ENCODE data around the gene BAIAP2. TPM values are rescaled to one million over a fixed set of nuclear protein-coding genes. Genes with fewer than 3 reads are reported as not detected.
A peak's percentile ranks its signal among the peaks of the same experiment; 100 is the strongest.

The BAIAP2 gene
- total RNA-seq, 3 donors from 2014 or later: 21.0 to 47.0 (median 37.6) TPM

GRCh38 chr17:81081222-81082176 lies 46.5 kb downstream of the BAIAP2 start:
- intact Hi-C loops (cut with DNase I; ENCODE audit: low total_unique reads): loop anchor here (5.0 kb wide), 1 partner anchor 299 kb away; no protein-coding TSS in a partner anchor
- Histone ChIP-seq H3K27ac (peak overlapping the region; percentile 83 to 93), H3K27me3 (no peaks in the 10 kb centered on the region), H3K4me1 (peaks cover 7 to 10% of the 10 kb centered on the region in 2 donors), H3K4me3 (no peak overlapping the region), H3K36me3 (no peaks in the 10 kb centered on the region), H3K9me3 (no peaks in the 10 kb centered on the region)
- DNase-seq (ENCODE audit: low spot score in 2 of 2): no peak
- TF ChIP-seq POLR2AphosphoS5 (IDR thresholded peaks at IDR 0.05): no peak
- TF ChIP-seq, protein P1, sequence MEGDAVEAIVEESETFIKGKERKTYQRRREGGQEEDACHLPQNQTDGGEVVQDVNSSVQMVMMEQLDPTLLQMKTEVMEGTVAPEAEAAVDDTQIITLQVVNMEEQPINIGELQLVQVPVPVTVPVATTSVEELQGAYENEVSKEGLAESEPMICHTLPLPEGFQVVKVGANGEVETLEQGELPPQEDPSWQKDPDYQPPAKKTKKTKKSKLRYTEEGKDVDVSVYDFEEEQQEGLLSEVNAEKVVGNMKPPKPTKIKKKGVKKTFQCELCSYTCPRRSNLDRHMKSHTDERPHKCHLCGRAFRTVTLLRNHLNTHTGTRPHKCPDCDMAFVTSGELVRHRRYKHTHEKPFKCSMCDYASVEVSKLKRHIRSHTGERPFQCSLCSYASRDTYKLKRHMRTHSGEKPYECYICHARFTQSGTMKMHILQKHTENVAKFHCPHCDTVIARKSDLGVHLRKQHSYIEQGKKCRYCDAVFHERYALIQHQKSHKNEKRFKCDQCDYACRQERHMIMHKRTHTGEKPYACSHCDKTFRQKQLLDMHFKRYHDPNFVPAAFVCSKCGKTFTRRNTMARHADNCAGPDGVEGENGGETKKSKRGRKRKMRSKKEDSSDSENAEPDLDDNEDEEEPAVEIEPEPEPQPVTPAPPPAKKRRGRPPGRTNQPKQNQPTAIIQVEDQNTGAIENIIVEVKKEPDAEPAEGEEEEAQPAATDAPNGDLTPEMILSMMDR (IDR thresholded peaks at IDR 0.05): no peak
- TF ChIP-seq POLR2A (IDR thresholded peaks at IDR 0.05): no peak

GRCh38 chr17:81082177-81083073 lies 47.5 kb downstream of the BAIAP2 start:
- Histone ChIP-seq H3K27me3 (no peaks in the 10 kb centered on the region), H3K4me3 (no peak overlapping the region), H3K36me3 (no peaks in the 10 kb centered on the region), H3K27ac (peak overlapping the region; percentile 83 to 93), H3K9me3 (no peaks in the 10 kb centered on the region), H3K4me1 (peaks cover 7 to 10% of the 10 kb centered on the region in 2 donors)
- TF ChIP-seq POLR2A (IDR thresholded peaks at IDR 0.05) (no peak), POLR2AphosphoS5 (IDR thresholded peaks at IDR 0.05) (no peak)
- TF ChIP-seq, protein P1 (IDR thresholded peaks at IDR 0.05): no peak
- intact Hi-C loops (cut with DNase I; ENCODE audit: low total_unique reads): loop anchor here (5.0 kb wide), 1 partner anchor 300 kb away; no protein-coding TSS in a partner anchor
- DNase-seq (ENCODE audit: low spot score in 2 of 2): peak; percentile 56 to 65

DNA sequence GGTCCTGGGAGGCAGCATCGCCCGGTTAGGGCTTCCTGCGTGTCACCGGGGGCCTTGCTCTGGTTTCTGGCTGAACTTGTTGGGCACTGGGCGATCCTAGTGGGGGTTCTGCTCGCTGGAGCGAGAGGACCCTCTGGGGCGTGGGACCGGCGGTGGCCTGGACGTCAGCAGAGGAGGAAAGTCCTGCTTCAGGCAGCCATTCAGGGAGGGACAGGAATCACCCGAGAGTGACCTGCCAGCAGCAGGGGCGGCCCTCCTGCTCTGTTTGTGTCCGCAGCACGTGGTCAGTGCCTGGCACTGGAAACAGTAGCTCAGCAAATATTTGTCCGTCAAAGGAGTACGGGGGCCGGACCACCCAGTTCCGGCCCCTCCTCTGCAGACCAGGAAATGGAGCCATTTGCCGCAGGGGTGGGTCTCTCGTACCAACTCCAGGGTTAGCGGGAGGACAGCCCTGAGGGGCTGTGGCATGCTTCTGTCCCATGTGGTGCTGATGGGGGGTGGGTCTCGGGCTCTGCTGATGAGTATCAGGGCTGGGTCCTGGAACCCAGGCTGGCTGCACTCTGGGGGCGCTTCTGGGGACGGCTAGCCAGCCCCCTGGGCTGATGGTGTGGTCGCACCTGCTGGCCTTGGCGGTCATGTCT lies 48.3 kb downstream of the BAIAP2 start:
- peak overlapping the region; percentile 83 to 93 for H3K27ac ChIP-seq
- H3K27me3 ChIP-seq: no peaks in the 10 kb centered on the region
- TF ChIP-seq POLR2A (IDR thresholded peaks at IDR 0.05) (no peak), POLR2AphosphoS5 (IDR thresholded peaks at IDR 0.05) (peak in 1 of 3 donors; percentile 31)
- TF ChIP-seq, protein P1 (IDR thresholded peaks at IDR 0.05): no peak
- H3K36me3 ChIP-seq: no peaks in the 10 kb centered on the region
- peaks cover 7 to 10% of the 10 kb centered on the region in 2 donors for H3K4me1 ChIP-seq
- intact Hi-C loops (cut with DNase I; ENCODE audit: low total_unique reads): loop anchor here (5.0 kb wide), 1 partner anchor 301 kb away; no protein-coding TSS in a partner anchor
- H3K9me3 ChIP-seq: no peaks in the 10 kb centered on the region
- H3K4me3 ChIP-seq: peak overlapping the region in 1 of 3 donors; percentile 17
- DNase-seq (ENCODE audit: low spot score in 2 of 2): peak; percentile 60 to 84

DNA sequence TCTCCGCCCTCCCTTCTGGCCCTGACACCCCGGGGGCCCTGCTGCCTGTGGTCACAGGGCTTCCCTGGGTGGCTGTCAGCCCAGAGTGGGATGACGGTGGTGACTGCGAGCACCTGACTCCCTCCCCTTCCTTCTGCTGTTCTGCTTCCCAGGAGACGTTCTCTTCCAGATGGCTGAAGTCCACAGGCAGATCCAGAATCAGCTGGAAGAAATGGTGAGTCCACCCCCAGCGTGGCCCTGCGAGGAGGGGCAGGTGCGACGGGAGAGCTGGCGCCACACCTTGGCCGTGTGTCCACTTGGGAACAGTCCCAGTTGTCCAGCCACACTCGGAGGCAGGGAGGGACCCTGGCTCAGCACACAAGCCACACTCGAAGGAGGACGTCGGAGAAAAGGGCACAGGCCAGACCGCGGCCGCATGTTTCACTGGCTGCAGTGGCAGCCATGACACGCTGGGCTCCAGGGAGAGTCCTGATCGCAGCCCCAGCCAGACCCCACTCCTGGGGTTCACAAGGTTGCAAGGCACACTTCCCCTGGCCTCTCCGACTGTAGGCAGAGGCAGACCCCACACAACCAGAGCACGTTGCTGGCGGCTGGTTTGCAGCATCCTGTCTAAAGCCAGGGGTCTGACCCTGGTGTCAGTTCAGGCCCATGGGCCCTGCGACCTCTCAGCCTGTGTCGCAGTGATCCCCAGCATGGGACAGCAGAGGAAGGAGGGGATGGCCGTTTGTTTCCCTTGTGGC lies 49.9 kb downstream of the BAIAP2 start:
- Histone ChIP-seq H3K36me3 (no peaks in the 10 kb centered on the region), H3K27me3 (no peaks in the 10 kb centered on the region), H3K4me3 (no peak overlapping the region), H3K4me1 (peaks cover 7 to 10% of the 10 kb centered on the region in 2 donors), H3K9me3 (no peaks in the 10 kb centered on the region), H3K27ac (peak overlapping the region; percentile 22 to 93)
- TF ChIP-seq POLR2AphosphoS5 (IDR thresholded peaks at IDR 0.05): no peak
- TF ChIP-seq POLR2A (IDR thresholded peaks at IDR 0.05): no peak
- TF ChIP-seq, protein P1 (IDR thresholded peaks at IDR 0.05): no peak
- intact Hi-C loops (cut with DNase I; ENCODE audit: low total_unique reads): loop anchor here (5.0 kb wide), 1 partner anchor 303 kb away; no protein-coding TSS in a partner anchor
- no peak for DNase-seq (ENCODE audit: low spot score in 2 of 2)

All from breast epithelium (tissue), 4 donors.